ENCODE results near the gene PER2. TPM values are rescaled to one million over a fixed set of nuclear protein-coding genes. Genes with fewer than 3 reads are reported as not detected.

Gene PER2
- total and polyA plus RNA-seq, 2 of the 13 experiments (the other 11 are each of a cell fraction or from before 2014, with no cell fraction given), result 5.1 to 9.4 TPM

GRCh38 chr2:238296638-238297457, 8.4 kb upstream of the PER2 start:
- CTCF ChIA-PET (ENCODE audit: low intra/inter-chr PET ratio, low total read pairs), result no interaction called here
- BruUV-seq (replicated peaks), result no TSS peak
- POLR2A ChIA-PET, result interaction anchor here (1.1 to 1.5 kb wide), 2 partner anchors 8 to 9 kb away, joined by 3 to 7 read pairs; partner anchors contain the start of gene PER2
- intact Hi-C loops (cut with micrococcal nuclease; ENCODE audit: unreplicated experiment), result no loop called here
- peak; percentile 10 for ATAC-seq
- Histone ChIP-seq H3K4me2 (ENCODE audit: low read depth, low read length) (peak overlapping the region; percentile 44), H2AFZ (ENCODE audit: low read length) (peak overlapping the region; percentile 25), H3K79me2 (ENCODE audit: insufficient read depth, low read length) (no peaks in the 10 kb centered on the region), H3K27ac (ENCODE audit: extremely low read length, insufficient read depth, low read length) (no peak overlapping the region), H3K4me3 (replicated peaks in 1 of 3; ENCODE audit: insufficient read depth in 1 of 3, low read depth in 2 of 3, low read length in 3 of 3) (peak overlapping the region in 1 of 3 experiments; percentile 17; a peak in 1 of 6 replicates), H3K36me3 (replicated peaks in 1 of 2; ENCODE audit: control insufficient read depth in 1 of 2, insufficient read depth in 2 of 2, low read length in 2 of 2) (no peaks in the 10 kb centered on the region), H4K20me1 (ENCODE audit: insufficient read depth, low read length) (no peaks in the 10 kb centered on the region), H3K9me3 (ENCODE audit: low read length) (no peaks in the 10 kb centered on the region), H3K9ac (ENCODE audit: insufficient read depth, low read depth, low read length) (no peak overlapping the region), H3K27me3 (ENCODE audit: control insufficient read depth in 1 of 2, insufficient read depth in 2 of 2, low read length in 2 of 2) (no peaks in the 10 kb centered on the region), H3K4me1 (ENCODE audit: insufficient read depth, low read length) (peaks cover 66% of the 10 kb centered on the region)
- FAIRE-seq, result no peak
- no peak for DNase-seq (ENCODE audit: low spot score)
- WGBS (ENCODE audit: low lambda C conversion rate), result 66% methylated on average over 19 of the region's 24 CpGs
- in situ Hi-C loops (cut with HindIII; ENCODE audit: extremely low pct_ligation_motif_present, low pct_unique_long_range_greater_than_20kb), result no loop called here
- TF ChIP-seq HNRNPL (IDR thresholded peaks at IDR 0.05; ENCODE audit: low read depth, low read length) (0 out of 2 replicates have a peak, but pooled peaks have one; percentile 48), JUN (CRISPR knock-in tag; IDR thresholded peaks at IDR 0.05) (no peak)

- Histone ChIP-seq H3K4me1 (ENCODE audit: insufficient read depth, low read length) (peaks cover 67% of the 10 kb centered on the region), H3K27ac (ENCODE audit: extremely low read length, insufficient read depth, low read length) (no peak overlapping the region)
- CTCF ChIA-PET (ENCODE audit: low intra/inter-chr PET ratio, low total read pairs), result no interaction called here
- no peak for TF ChIP-seq POLR2AphosphoS5 (IDR thresholded peaks at IDR 0.05; ENCODE audit: low read depth, low read length)
- 0 out of 2 replicates have a peak, but pooled peaks have one; percentile 35 for TF ChIP-seq FOXP1 (IDR thresholded peaks at IDR 0.05)
- no peak for TF ChIP-seq FOXP1 (CRISPR knock-in tag; IDR thresholded peaks at IDR 0.05)
- no peak for TF ChIP-seq ZBTB2 (CRISPR knock-in tag; IDR thresholded peaks at IDR 0.05; ENCODE audit: low read depth)
- no peak for TF ChIP-seq TFDP2 (CRISPR knock-in tag; IDR thresholded peaks at IDR 0.05)
- no peak for TF ChIP-seq ATF7 (IDR thresholded peaks at IDR 0.05)
- no peak for TF ChIP-seq ATF7 (CRISPR knock-in tag; IDR thresholded peaks at IDR 0.05)
Observed at GRCh38 chr2:238295144-238296112, 7.0 kb upstream of the PER2 start.

More at GRCh38 chr2:238295144-238296112, 7.0 kb upstream of the PER2 start:
- BruUV-seq (replicated peaks), result no TSS peak
- Histone ChIP-seq H3K9me3 (ENCODE audit: low read length) (no peaks in the 10 kb centered on the region), H3K27me3 (ENCODE audit: control insufficient read depth in 1 of 2, insufficient read depth in 2 of 2, low read length in 2 of 2) (no peaks in the 10 kb centered on the region), H3K9ac (ENCODE audit: insufficient read depth, low read depth, low read length) (peak overlapping the region; percentile 10; the same call in 1 of the 2 replicates), H3K4me2 (ENCODE audit: low read depth, low read length) (peak overlapping the region; percentile 84), H2AFZ (ENCODE audit: low read length) (no peak overlapping the region), H3K4me3 (replicated peaks in 1 of 3; ENCODE audit: insufficient read depth in 1 of 3, low read depth in 2 of 3, low read length in 3 of 3) (peak overlapping the region in 1 of 3 experiments; percentile 56; a peak in 1 of 6 replicates), H3K79me2 (ENCODE audit: insufficient read depth, low read length) (no peaks in the 10 kb centered on the region), H3K36me3 (replicated peaks in 1 of 2; ENCODE audit: control insufficient read depth in 1 of 2, insufficient read depth in 2 of 2, low read length in 2 of 2) (no peaks in the 10 kb centered on the region), H4K20me1 (ENCODE audit: insufficient read depth, low read length) (no peaks in the 10 kb centered on the region)
- POLR2A ChIA-PET, result interaction anchor here (0.8 to 1.8 kb wide), 5 partner anchors 8 to 41 kb away, joined by 3 to 18 read pairs (median 6); no protein-coding TSS in a partner anchor
- ATAC-seq (no peak), FAIRE-seq (no peak), DNase-seq (ENCODE audit: low spot score) (no peak)
- WGBS (ENCODE audit: low lambda C conversion rate), result 56% methylated on average over 21 of the region's 21 CpGs
- intact Hi-C loops (cut with micrococcal nuclease; ENCODE audit: unreplicated experiment), result no loop called here
- in situ Hi-C loops (cut with HindIII; ENCODE audit: extremely low pct_ligation_motif_present, low pct_unique_long_range_greater_than_20kb), result no loop called here
